ENCODE results near the gene GP1BA. TPM values are rescaled to one million over a fixed set of nuclear protein-coding genes. Genes with fewer than 3 reads are reported as not detected.

GP1BA gene
- total and polyA plus RNA-seq, 2 donors (not counting 1 experiment from before 2014, with no cell fraction given), result 0.06 TPM; not detected in 1

DNA sequence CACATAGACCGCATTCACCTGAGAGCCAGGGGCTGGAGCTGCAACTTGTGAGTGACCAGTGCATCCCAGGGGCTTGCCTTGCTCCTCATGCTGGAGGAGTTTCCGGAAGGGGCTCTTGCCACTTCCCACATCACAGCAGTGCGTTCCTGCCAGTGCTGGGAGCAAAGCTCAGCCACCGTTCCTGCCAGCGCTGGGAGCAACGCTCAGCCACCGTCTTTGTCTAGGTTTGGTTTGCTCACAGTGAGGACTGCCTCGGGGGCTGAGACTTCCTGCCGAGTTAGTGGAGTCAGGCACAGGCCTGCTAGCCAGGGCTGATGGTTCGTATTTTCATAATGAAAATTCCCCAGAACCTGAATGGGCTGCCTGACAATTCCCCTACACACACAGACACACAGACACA, 23.8 kb upstream of the GP1BA start:
- no peak overlapping the region for H3K4me2 ChIP-seq (replicated peaks; ENCODE audit: low read depth, low read length, poor library complexity, severe bottlenecking)
- DNase-seq (no peak), ATAC-seq (ENCODE audit: low read depth) (no peak)
- Mint-ChIP-seq H3K9me3 (ENCODE audit: insufficient read depth) (no peaks in the 10 kb centered on the region), H3K4me1 (peaks cover 4% of the 10 kb centered on the region), H3K4me3 (no peak overlapping the region), H3K27ac (no peak overlapping the region), H3K27me3 (peaks cover 12% of the 10 kb centered on the region)
- H2AFZ ChIP-seq (ENCODE audit: insufficient read depth, low read depth, low read length, poor library complexity, severe bottlenecking), result peak overlapping the region; percentile 78
- H3K27me3 ChIP-seq (replicated peaks in 1 of 4; ENCODE audit: control extremely low read depth in 1 of 4, control insufficient read depth in 3 of 4, insufficient read depth in 4 of 4, low read length in 3 of 4), result peaks cover 0 to 11% (median 1%) of the 10 kb centered on the region in 4 experiments
- no peaks in the 10 kb centered on the region for H4K20me1 ChIP-seq (ENCODE audit: control insufficient read depth, insufficient read depth, low read length, poor library complexity, severe bottlenecking)
- CTCF ChIA-PET, result interaction anchor here (0.9 to 2.9 kb wide), 23 partner anchors 9 to 343 kb away, joined by 3 to 39 read pairs (median 5); partner anchors contain the start of genes C17orf107, CAMTA2, ENO3 and RNF167
- H3K27ac ChIP-seq (ENCODE audit: low read length in 2 of 2), result no peak overlapping the region
- H3K4me1 ChIP-seq (ENCODE audit: control insufficient read depth in 2 of 2, insufficient read depth in 2 of 2, low read length in 2 of 2), result peaks cover 6 to 15% of the 10 kb centered on the region in 2 donors
- WGBS (ENCODE audit: insufficient coverage), result 79% methylated on average over 10 of the region's 10 CpGs
- POLR2A ChIA-PET, result interaction anchor here (1.0 to 2.1 kb wide), 4 partner anchors 32 to 78 kb away, joined by 3 to 8 read pairs (median 6); partner anchors contain the start of genes CAMTA2, RNF167 and SLC25A11
- intact Hi-C loops (cut with micrococcal nuclease), result loop anchor here (2.0 kb wide), 1 partner anchor 30 kb away; no protein-coding TSS in a partner anchor
- H3K9ac ChIP-seq (ENCODE audit: low read length), result no peak overlapping the region
- H3K79me2 ChIP-seq (ENCODE audit: control insufficient read depth, insufficient read depth, low read length), result no peaks in the 10 kb centered on the region
- no peaks in the 10 kb centered on the region for H3K36me3 ChIP-seq (replicated peaks in 1 of 2; ENCODE audit: control extremely low read depth in 1 of 2, control insufficient read depth in 1 of 2, extremely low read depth in 1 of 2, insufficient read depth in 2 of 2, low read length in 1 of 2)
- H3K9me3 ChIP-seq (ENCODE audit: control extremely low read depth in 1 of 3, control insufficient read depth in 2 of 3, insufficient read depth in 1 of 3, low read length in 2 of 3), result no peaks in the 10 kb centered on the region
- no peak overlapping the region for H3K4me3 ChIP-seq (ENCODE audit: control extremely low read depth in 1 of 5, extremely low read depth in 1 of 5, insufficient read depth in 1 of 5, low read depth in 2 of 5, low read length in 4 of 5)
- TF ChIP-seq EZH2 (IDR thresholded peaks at IDR 0.05; ENCODE audit: borderline replicate concordance, insufficient read depth, low read depth, low read length, poor library complexity, severe bottlenecking), result no peak
- TF ChIP-seq, protein P1, sequence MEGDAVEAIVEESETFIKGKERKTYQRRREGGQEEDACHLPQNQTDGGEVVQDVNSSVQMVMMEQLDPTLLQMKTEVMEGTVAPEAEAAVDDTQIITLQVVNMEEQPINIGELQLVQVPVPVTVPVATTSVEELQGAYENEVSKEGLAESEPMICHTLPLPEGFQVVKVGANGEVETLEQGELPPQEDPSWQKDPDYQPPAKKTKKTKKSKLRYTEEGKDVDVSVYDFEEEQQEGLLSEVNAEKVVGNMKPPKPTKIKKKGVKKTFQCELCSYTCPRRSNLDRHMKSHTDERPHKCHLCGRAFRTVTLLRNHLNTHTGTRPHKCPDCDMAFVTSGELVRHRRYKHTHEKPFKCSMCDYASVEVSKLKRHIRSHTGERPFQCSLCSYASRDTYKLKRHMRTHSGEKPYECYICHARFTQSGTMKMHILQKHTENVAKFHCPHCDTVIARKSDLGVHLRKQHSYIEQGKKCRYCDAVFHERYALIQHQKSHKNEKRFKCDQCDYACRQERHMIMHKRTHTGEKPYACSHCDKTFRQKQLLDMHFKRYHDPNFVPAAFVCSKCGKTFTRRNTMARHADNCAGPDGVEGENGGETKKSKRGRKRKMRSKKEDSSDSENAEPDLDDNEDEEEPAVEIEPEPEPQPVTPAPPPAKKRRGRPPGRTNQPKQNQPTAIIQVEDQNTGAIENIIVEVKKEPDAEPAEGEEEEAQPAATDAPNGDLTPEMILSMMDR (IDR thresholded peaks at IDR 0.05), result no peak

Data from B cell (primary cell).